GM10266 (cell line): ENCODE data around the gene GFRA1.

Experiments
- DNase-seq: peaks from one replicate; pipeline ENCODE4 v3.0.0; 2012; ENCODE audit errors: extremely low spot score
- TF ChIP-seq, protein P1 (sequence below): IDR thresholded peaks from 2 replicates; pipeline ENCODE4 v1.5.1; 2012; ENCODE audit warnings: mild to moderate bottlenecking, low read depth; ENCODE audit not compliant: control insufficient read depth, insufficient read depth; ENCODE audit errors: missing control alignments

GFRA1 gene

DNA sequence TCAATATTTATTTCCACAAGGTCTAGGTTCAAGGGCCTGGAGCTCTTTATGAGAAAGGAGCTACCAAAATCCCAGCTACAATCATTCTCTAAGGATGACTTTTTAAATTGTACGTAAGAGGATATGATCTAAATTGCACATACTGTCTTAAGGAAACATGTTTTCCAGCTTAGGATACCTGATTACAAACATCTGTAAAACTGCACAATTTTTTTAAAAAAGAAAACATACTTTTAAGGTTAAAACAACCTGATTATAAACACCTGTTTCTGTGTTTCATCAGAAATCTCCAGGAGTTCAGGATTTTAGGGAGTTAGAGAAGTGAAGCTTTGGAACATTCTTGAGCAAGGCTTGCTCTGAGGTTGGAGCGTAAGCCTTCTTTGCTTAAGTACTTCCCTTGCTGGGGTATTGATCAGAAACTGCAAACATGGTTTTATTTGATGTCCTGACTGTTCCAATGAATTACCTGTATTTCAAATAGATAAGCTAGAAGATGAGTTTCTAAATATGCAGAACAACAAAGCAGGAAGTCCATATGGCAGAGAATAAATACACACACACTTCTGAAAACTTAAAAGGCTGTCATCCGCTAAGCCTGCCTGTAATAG lies 248.6 kb downstream of the GFRA1 start:
- no peak for DNase-seq
- TF ChIP-seq, protein P1, sequence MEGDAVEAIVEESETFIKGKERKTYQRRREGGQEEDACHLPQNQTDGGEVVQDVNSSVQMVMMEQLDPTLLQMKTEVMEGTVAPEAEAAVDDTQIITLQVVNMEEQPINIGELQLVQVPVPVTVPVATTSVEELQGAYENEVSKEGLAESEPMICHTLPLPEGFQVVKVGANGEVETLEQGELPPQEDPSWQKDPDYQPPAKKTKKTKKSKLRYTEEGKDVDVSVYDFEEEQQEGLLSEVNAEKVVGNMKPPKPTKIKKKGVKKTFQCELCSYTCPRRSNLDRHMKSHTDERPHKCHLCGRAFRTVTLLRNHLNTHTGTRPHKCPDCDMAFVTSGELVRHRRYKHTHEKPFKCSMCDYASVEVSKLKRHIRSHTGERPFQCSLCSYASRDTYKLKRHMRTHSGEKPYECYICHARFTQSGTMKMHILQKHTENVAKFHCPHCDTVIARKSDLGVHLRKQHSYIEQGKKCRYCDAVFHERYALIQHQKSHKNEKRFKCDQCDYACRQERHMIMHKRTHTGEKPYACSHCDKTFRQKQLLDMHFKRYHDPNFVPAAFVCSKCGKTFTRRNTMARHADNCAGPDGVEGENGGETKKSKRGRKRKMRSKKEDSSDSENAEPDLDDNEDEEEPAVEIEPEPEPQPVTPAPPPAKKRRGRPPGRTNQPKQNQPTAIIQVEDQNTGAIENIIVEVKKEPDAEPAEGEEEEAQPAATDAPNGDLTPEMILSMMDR: no peak

DNA sequence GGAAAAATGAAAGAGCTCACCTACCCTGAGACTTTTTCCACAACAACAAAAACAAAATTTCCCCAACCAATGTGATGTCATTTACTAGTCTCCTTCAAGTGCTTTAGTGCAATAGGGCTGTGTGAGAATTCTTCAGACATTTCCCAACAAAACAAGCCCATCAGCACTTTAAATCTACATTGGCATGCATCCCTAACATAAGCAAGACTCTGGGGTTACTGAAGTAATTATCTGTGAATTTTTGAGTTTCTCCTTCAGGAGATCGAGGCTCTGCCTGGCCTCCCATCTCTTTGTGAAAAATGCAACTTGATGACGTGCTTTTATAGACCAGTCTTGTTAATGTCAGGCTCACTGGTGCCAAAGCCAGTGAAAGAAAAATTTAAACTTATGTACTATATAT lies 255.6 kb downstream of the GFRA1 start:
- TF ChIP-seq, protein P1: no peak
- DNase-seq: no peak

DNA sequence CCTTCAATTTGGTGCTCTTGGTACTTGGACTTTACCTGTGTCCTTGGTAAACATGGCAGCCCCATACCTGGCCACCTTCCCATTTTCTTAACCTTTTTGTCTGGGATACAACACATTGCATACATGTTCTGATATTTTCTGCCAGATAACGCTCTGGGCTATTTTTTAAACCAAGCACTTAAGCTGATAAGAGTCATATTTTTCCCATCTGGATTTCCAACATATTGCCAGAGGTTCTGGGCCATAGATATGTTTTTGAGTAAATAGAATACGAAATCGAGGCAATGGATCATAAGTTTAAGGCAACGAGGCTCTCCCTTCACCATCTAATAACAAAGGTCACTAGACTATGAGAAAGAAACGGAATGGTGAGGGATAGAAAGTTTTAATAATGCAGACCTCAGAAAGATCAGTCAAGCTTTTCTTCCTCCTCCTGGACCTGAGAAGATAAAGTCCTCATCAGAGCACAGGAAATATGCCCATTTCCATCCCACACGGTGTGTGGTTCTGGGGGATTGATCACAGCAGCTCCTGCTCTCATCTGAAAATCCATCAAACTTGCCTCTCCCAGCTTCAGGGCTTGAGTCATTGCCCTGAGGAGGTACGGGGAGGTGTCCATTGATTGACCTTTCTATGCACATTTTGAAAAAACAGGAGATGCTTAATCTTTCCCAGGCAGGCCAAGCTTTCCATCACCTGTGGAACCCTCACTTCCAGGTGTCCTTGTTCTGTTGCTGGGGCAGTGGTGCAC lies 257.2 kb downstream of the GFRA1 start:
- TF ChIP-seq, protein P1: no peak
- no peak for DNase-seq

DNA sequence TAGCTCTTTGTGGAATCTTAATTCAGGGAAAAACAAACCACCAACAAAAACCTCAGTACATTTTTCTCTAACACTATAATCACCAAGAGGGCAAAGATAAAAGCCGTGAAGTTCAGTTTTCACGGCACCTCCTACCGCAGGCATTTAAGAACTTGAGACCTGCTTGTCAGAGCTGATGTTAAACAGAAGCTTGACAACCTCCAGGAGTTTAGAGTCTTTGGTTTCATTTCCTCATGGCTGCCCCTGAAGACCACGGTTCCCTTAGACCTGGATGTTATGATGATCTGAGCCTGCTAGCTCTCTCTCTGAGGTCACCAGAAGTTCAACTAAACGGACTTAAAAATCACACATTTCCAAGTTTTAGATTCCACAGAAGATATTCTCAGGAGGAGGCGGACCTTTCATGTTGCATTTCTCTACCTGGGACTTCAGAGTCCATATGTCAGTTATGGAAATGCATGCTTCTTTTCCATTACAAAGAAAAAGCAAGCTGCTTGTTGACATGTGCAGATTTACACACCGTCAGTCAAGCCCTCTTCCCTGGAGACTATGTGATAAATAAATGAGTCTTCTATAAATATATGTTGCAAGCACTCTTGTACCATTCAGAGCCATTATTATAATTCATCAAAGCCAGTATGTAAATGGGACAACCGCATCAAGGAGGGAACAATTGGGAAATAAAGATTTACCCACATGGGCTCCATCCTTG lies 258.0 kb downstream of the GFRA1 start:
- no peak for DNase-seq
- TF ChIP-seq, protein P1: no peak

DNA sequence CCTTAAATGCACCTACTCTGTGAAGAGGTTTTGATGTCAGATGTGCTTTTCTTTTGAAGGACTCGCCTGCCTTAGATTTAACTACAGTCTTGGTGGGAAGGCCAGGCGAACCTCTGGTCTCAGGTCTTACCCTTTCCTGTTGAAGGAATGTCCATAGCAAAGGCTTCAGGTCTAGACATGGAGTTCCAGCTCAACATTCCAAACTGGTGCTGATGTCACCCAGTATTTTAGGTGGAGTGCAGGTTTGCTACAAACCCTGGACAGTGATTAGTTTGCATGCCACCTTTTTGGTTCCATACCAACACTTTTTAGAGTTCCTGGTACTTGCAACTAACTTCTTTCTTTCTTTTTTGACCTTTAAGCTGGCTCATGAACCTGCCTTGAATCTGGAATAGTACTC lies 258.7 kb downstream of the GFRA1 start:
- TF ChIP-seq, protein P1: no peak
- no peak for DNase-seq

DNA sequence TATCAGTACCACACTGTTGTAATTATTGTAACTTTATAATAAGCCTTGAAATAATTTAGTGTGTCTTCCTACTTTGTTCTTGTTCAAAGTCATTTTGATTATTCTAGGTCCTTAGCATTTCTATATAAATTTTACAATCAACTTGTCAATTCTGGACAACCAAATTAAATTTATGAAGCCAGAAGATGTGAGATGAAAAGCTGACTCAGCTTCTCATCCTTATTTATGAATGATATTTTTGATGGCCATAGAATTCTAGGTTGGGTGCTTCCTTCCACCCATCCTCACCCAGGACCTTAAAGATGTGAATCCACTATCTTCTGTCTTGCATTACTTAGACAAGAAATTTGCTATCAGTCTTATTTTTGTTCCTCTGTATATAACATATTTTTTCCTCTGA lies 261.1 kb downstream of the GFRA1 start:
- DNase-seq: no peak
- TF ChIP-seq, protein P1: no peak
